ENCODE measurements around the gene BCOR.

DNA sequence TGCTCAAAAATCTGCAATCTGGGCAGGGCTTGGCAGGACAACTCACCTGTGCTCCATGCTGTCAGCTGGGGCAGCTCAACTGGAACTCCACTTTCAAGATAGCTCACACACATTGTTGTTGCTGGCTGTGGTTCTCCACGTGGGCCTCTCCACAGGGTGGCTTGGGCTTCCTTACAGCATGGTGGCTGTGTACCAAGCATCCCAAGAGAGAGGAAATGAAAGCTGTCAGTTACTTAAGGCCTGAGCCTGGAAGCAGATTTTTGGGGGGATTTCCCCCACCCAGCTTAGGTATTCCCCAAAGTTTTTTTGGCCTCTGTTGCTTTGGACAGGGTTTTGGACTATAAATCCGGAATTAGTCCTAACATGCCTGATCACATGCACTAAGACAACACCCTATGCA is 81.0 kb downstream of the BCOR start:
- TF ChIP-seq, protein P1, sequence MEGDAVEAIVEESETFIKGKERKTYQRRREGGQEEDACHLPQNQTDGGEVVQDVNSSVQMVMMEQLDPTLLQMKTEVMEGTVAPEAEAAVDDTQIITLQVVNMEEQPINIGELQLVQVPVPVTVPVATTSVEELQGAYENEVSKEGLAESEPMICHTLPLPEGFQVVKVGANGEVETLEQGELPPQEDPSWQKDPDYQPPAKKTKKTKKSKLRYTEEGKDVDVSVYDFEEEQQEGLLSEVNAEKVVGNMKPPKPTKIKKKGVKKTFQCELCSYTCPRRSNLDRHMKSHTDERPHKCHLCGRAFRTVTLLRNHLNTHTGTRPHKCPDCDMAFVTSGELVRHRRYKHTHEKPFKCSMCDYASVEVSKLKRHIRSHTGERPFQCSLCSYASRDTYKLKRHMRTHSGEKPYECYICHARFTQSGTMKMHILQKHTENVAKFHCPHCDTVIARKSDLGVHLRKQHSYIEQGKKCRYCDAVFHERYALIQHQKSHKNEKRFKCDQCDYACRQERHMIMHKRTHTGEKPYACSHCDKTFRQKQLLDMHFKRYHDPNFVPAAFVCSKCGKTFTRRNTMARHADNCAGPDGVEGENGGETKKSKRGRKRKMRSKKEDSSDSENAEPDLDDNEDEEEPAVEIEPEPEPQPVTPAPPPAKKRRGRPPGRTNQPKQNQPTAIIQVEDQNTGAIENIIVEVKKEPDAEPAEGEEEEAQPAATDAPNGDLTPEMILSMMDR (conservative IDR thresholded peaks at IDR 0.05): no peak
- TF ChIP-seq ZFX (IDR thresholded peaks at IDR 0.05): no peak

Measured in C4-2B (cell line).